Peyer's patch (tissue), 4 donors: ENCODE results near the gene ADAM23. TPM values are rescaled to one million over a fixed set of nuclear protein-coding genes. Genes with fewer than 3 reads are reported as not detected.

Experiments used
- DNase-seq, 3 donors: peaks; one replicate each; pipeline ENCODE4 v3.0.0-alpha.2; 2017 to 2019
- H3K27ac ChIP-seq, 4 donors: fragments of 200-600 bp; sonication (generic); one replicate each; pipeline ENCODE4 v1.5.1; 2016 to 2019
- H3K27me3 ChIP-seq, 2 donors: fragments of 200-600 bp; sonication (generic); one replicate each; pipeline ENCODE4 v1.5.1; 2019
- H3K36me3 ChIP-seq, 3 donors: fragments of 200-600 bp; sonication (generic); one replicate each; pipeline ENCODE4 v1.5.1; 2016 to 2019
- H3K4me1 ChIP-seq, 4 donors: fragments of 200-600 bp; sonication (generic); one replicate each; pipeline ENCODE4 v1.5.1; 2016 to 2019
- H3K4me3 ChIP-seq, 4 donors: fragments of 200-600 bp; sonication (generic); 1 replicate in 3 of 4; 2 replicates in 1 of 4; pipeline ENCODE4 v1.5.1; 2016 to 2019; ENCODE audit warnings: mild to moderate bottlenecking in 1 of 4
- H3K9me3 ChIP-seq, 4 donors: fragments of 200-600 bp; sonication (generic); one replicate each; pipeline ENCODE4 v1.5.1; 2016 to 2019; ENCODE audit warnings: mild to moderate bottlenecking in 1 of 4
- CTCF ChIP-seq, 6 experiments: fragments of 450-650 bp in 4 of 6; fragments of 200-600 bp in 2 of 6; sonication (generic) in 1 of 6; IDR thresholded peaks; one replicate each; pipeline ENCODE4 v1.5.1; 2017 to 2019; ENCODE audit warnings: antibody characterized with exemption in 6 of 6, mild to moderate bottlenecking in 3 of 6, moderate library complexity in 1 of 6
- POLR2A ChIP-seq, 2 donors: fragments of 450-650 bp; IDR thresholded peaks; one replicate each; pipeline ENCODE4 v1.5.1; 2017; ENCODE audit warnings: antibody characterized with exemption in 2 of 2, mild to moderate bottlenecking in 2 of 2, moderate library complexity in 2 of 2
- total RNA-seq, 4 donors: library from RNA; depleted of rRNA; stranded (reverse); fragments of >200 nt; gene quantifications; one replicate each; pipeline ENCODE4 v1.1.0, GENCODE V29; 2016

ADAM23 gene
- total RNA-seq, 4 donors from 2014 or later: 0.47 to 2.5 (median 1.4) TPM

GRCh38 chr2:206511283-206511682, 68.0 kb downstream of the ADAM23 start:
- DNase-seq: no peak
- no peak overlapping the region for H3K27ac ChIP-seq
- H3K4me1 ChIP-seq: no peaks in the 10 kb centered on the region
- TF ChIP-seq POLR2A (IDR thresholded peaks at IDR 0.05) (no peak), CTCF (IDR thresholded peaks at IDR 0.05) (no peak)
- no peaks in the 10 kb centered on the region for H3K9me3 ChIP-seq
- H3K36me3 ChIP-seq: no peaks in the 10 kb centered on the region
- H3K4me3 ChIP-seq: no peak overlapping the region
- no peaks in the 10 kb centered on the region for H3K27me3 ChIP-seq

GRCh38 chr2:206512999-206513398, 69.7 kb downstream of the ADAM23 start:
- H3K9me3 ChIP-seq: no peaks in the 10 kb centered on the region
- no peak for TF ChIP-seq POLR2A (IDR thresholded peaks at IDR 0.05)
- no peak for TF ChIP-seq CTCF (IDR thresholded peaks at IDR 0.05)
- no peak overlapping the region for H3K4me3 ChIP-seq
- no peak for DNase-seq
- H3K27ac ChIP-seq: no peak overlapping the region
- H3K36me3 ChIP-seq: no peaks in the 10 kb centered on the region
- H3K27me3 ChIP-seq: no peaks in the 10 kb centered on the region
- H3K4me1 ChIP-seq: no peaks in the 10 kb centered on the region

GRCh38 chr2:206515580-206515979, 72.2 kb downstream of the ADAM23 start:
- no peak overlapping the region for H3K4me3 ChIP-seq
- no peaks in the 10 kb centered on the region for H3K4me1 ChIP-seq
- H3K27ac ChIP-seq: no peak overlapping the region
- no peaks in the 10 kb centered on the region for H3K9me3 ChIP-seq
- H3K36me3 ChIP-seq: no peaks in the 10 kb centered on the region
- H3K27me3 ChIP-seq: no peaks in the 10 kb centered on the region
- DNase-seq: no peak
- TF ChIP-seq CTCF (IDR thresholded peaks at IDR 0.05) (no peak), POLR2A (IDR thresholded peaks at IDR 0.05) (no peak)

- Histone ChIP-seq H3K4me3 (no peak overlapping the region), H3K36me3 (no peaks in the 10 kb centered on the region), H3K4me1 (no peaks in the 10 kb centered on the region), H3K27me3 (no peaks in the 10 kb centered on the region), H3K27ac (no peak overlapping the region), H3K9me3 (no peaks in the 10 kb centered on the region)
- no peak for TF ChIP-seq POLR2A (IDR thresholded peaks at IDR 0.05)
- TF ChIP-seq CTCF (IDR thresholded peaks at IDR 0.05): no peak
- no peak for DNase-seq
Observed at GRCh38 chr2:206518997-206519396, 75.7 kb downstream of the ADAM23 start.

- H3K27ac ChIP-seq: no peak overlapping the region
- no peaks in the 10 kb centered on the region for H3K4me1 ChIP-seq
- no peak for DNase-seq
- H3K9me3 ChIP-seq: no peaks in the 10 kb centered on the region
- no peaks in the 10 kb centered on the region for H3K27me3 ChIP-seq
- TF ChIP-seq CTCF (IDR thresholded peaks at IDR 0.05): no peak
- no peak for TF ChIP-seq POLR2A (IDR thresholded peaks at IDR 0.05)
- no peaks in the 10 kb centered on the region for H3K36me3 ChIP-seq
- H3K4me3 ChIP-seq: no peak overlapping the region
Observed at GRCh38 chr2:206520450-206520849, 77.1 kb downstream of the ADAM23 start.

- H3K4me3 ChIP-seq: no peak overlapping the region
- TF ChIP-seq POLR2A (IDR thresholded peaks at IDR 0.05): no peak
- TF ChIP-seq CTCF (IDR thresholded peaks at IDR 0.05): no peak
Observed at GRCh38 chr2:206521115-206521514, 77.8 kb downstream of the ADAM23 start.

More at GRCh38 chr2:206521115-206521514, 77.8 kb downstream of the ADAM23 start:
- Histone ChIP-seq H3K36me3 (no peaks in the 10 kb centered on the region), H3K27ac (no peak overlapping the region), H3K4me1 (no peaks in the 10 kb centered on the region), H3K9me3 (no peaks in the 10 kb centered on the region), H3K27me3 (no peaks in the 10 kb centered on the region)
- no peak for DNase-seq
